H1 (cell line): ENCODE results near the gene CASK. TPM values are rescaled to one million over a fixed set of nuclear protein-coding genes. Genes with fewer than 3 reads are reported as not detected.

Source experiments
- BACH1 ChIP-seq: IDR thresholded peaks from 2 replicates; pipeline ENCODE4 v1.6.1; 2012; ENCODE audit warnings: low read length, improper control_type of control experiment
- BRCA1 ChIP-seq: IDR thresholded peaks from 2 replicates; pipeline ENCODE4 v1.6.1; 2012; ENCODE audit warnings: low read depth, low read length, improper control_type of control experiment
- JUND ChIP-seq: IDR thresholded peaks from 2 replicates; pipeline ENCODE4 v1.6.1; 2011; ENCODE audit warnings: mild to moderate bottlenecking, improper control_type of control experiment, low read length
- PHF8 ChIP-seq: fragments of 200-600 bp; sonication (generic); conservative IDR thresholded peaks from 2 replicates; pipeline ENCODE4 v1.7.1; 2012; ENCODE audit warnings: low read depth, mild to moderate bottlenecking, inconsistent platforms, low read length, moderate library complexity
- RAD21 ChIP-seq, 2 experiments: IDR thresholded peaks in 1 of 2; conservative IDR thresholded peaks in 1 of 2; 2 replicates each; pipeline ENCODE4 v1.6.1; 2011; ENCODE audit warnings: low read depth in 2 of 2, low read length in 2 of 2, improper control_type of control experiment in 1 of 2, inconsistent platforms in 1 of 2, mild to moderate bottlenecking in 1 of 2, moderate library complexity in 1 of 2
- SIN3A ChIP-seq, 2 experiments: IDR thresholded peaks in 1 of 2; conservative IDR thresholded peaks in 1 of 2; 2 replicates each; pipeline ENCODE4 v1.6.1; 2011 to 2012; ENCODE audit warnings: low read length in 2 of 2, improper control_type of control experiment in 1 of 2, low read depth in 1 of 2, mild to moderate bottlenecking in 1 of 2
- SP2 ChIP-seq: IDR thresholded peaks from 2 replicates; pipeline ENCODE4 v1.6.1; 2012; ENCODE audit warnings: mild to moderate bottlenecking, low read length, inconsistent platforms
- SRF ChIP-seq: IDR thresholded peaks from 2 replicates; pipeline ENCODE4 v1.6.1; 2011; ENCODE audit warnings: mild to moderate bottlenecking, low read depth, low read length, moderate library complexity
- TAF1 ChIP-seq: IDR thresholded peaks from 2 replicates; pipeline ENCODE4 v1.6.1; 2011; ENCODE audit warnings: mild to moderate bottlenecking, low read depth, low read length
- TBP ChIP-seq: IDR thresholded peaks from 2 replicates; pipeline ENCODE4 v1.6.1; 2011; ENCODE audit warnings: low read depth, low read length, improper control_type of control experiment
- TCF12 ChIP-seq: IDR thresholded peaks from 2 replicates; pipeline ENCODE4 v1.6.1; 2011; ENCODE audit warnings: low read depth, mild to moderate bottlenecking, low read length
- YY1 ChIP-seq: IDR thresholded peaks from 2 replicates; pipeline ENCODE4 v1.6.1; 2011; ENCODE audit warnings: low read depth, mild to moderate bottlenecking, low read length
- polyA plus RNA-seq, 7 experiments: library from polyadenylated mRNA; depleted of rRNA in 3 of 7; stranded (reverse) in 5 of 7; unstranded in 2 of 7; fragments of >200 nt in 5 of 7; fragments of 200-250 nt in 2 of 7; gene quantifications; 1 replicate in 5 of 7; 2 replicates in 1 of 7; 4 replicates in 1 of 7; pipeline versions ENCODE4 v1.2.1 to v1.2.3, GENCODE V29; 2011 to 2013; ENCODE audit warnings: missing spikeins in 2 of 7, mixed read lengths in 2 of 7
- total RNA-seq: library from RNA; stranded (reverse); fragmentation: NEBNext Ultra II Directional; extraction: Animal tissue kit (Norgen Biotek cat#: 25700); gene quantifications from 2 replicates; pipeline ENCODE4 v1.2.1, GENCODE V29; 2021
- TF ChIP-seq, protein P1 (sequence below): fragments of 300-600 bp; sonication (generic); IDR thresholded peaks from 2 replicates; pipeline ENCODE4 v1.7.1; 2012; ENCODE audit warnings: low read length, moderate library complexity, mild to moderate bottlenecking, inconsistent platforms; ENCODE audit not compliant: insufficient replicate concordance

Gene CASK
- total and polyA plus RNA-seq, 2 of the 8 experiments (the other 6 are each of a cell fraction or from before 2014, with no cell fraction given): 21.6 to 55.1 TPM

GRCh38 chrX:41932885-41933284 is 9.5 kb upstream of the CASK start (continued):
- TF ChIP-seq, protein P1, sequence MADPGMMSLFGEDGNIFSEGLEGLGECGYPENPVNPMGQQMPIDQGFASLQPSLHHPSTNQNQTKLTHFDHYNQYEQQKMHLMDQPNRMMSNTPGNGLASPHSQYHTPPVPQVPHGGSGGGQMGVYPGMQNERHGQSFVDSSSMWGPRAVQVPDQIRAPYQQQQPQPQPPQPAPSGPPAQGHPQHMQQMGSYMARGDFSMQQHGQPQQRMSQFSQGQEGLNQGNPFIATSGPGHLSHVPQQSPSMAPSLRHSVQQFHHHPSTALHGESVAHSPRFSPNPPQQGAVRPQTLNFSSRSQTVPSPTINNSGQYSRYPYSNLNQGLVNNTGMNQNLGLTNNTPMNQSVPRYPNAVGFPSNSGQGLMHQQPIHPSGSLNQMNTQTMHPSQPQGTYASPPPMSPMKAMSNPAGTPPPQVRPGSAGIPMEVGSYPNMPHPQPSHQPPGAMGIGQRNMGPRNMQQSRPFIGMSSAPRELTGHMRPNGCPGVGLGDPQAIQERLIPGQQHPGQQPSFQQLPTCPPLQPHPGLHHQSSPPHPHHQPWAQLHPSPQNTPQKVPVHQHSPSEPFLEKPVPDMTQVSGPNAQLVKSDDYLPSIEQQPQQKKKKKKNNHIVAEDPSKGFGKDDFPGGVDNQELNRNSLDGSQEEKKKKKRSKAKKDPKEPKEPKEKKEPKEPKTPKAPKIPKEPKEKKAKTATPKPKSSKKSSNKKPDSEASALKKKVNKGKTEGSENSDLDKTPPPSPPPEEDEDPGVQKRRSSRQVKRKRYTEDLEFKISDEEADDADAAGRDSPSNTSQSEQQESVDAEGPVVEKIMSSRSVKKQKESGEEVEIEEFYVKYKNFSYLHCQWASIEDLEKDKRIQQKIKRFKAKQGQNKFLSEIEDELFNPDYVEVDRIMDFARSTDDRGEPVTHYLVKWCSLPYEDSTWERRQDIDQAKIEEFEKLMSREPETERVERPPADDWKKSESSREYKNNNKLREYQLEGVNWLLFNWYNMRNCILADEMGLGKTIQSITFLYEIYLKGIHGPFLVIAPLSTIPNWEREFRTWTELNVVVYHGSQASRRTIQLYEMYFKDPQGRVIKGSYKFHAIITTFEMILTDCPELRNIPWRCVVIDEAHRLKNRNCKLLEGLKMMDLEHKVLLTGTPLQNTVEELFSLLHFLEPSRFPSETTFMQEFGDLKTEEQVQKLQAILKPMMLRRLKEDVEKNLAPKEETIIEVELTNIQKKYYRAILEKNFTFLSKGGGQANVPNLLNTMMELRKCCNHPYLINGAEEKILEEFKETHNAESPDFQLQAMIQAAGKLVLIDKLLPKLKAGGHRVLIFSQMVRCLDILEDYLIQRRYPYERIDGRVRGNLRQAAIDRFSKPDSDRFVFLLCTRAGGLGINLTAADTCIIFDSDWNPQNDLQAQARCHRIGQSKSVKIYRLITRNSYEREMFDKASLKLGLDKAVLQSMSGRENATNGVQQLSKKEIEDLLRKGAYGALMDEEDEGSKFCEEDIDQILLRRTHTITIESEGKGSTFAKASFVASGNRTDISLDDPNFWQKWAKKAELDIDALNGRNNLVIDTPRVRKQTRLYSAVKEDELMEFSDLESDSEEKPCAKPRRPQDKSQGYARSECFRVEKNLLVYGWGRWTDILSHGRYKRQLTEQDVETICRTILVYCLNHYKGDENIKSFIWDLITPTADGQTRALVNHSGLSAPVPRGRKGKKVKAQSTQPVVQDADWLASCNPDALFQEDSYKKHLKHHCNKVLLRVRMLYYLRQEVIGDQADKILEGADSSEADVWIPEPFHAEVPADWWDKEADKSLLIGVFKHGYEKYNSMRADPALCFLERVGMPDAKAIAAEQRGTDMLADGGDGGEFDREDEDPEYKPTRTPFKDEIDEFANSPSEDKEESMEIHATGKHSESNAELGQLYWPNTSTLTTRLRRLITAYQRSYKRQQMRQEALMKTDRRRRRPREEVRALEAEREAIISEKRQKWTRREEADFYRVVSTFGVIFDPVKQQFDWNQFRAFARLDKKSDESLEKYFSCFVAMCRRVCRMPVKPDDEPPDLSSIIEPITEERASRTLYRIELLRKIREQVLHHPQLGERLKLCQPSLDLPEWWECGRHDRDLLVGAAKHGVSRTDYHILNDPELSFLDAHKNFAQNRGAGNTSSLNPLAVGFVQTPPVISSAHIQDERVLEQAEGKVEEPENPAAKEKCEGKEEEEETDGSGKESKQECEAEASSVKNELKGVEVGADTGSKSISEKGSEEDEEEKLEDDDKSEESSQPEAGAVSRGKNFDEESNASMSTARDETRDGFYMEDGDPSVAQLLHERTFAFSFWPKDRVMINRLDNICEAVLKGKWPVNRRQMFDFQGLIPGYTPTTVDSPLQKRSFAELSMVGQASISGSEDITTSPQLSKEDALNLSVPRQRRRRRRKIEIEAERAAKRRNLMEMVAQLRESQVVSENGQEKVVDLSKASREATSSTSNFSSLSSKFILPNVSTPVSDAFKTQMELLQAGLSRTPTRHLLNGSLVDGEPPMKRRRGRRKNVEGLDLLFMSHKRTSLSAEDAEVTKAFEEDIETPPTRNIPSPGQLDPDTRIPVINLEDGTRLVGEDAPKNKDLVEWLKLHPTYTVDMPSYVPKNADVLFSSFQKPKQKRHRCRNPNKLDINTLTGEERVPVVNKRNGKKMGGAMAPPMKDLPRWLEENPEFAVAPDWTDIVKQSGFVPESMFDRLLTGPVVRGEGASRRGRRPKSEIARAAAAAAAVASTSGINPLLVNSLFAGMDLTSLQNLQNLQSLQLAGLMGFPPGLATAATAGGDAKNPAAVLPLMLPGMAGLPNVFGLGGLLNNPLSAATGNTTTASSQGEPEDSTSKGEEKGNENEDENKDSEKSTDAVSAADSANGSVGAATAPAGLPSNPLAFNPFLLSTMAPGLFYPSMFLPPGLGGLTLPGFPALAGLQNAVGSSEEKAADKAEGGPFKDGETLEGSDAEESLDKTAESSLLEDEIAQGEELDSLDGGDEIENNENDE: no peak
- no peak for TF ChIP-seq RAD21 (IDR thresholded peaks at IDR 0.05 in 1 of 2, conservative IDR thresholded peaks at IDR 0.05 in 1 of 2; ENCODE audit: low read depth in 2 of 2, low read length in 2 of 2)
- no peak for TF ChIP-seq TCF12
- TF ChIP-seq TAF1: no peak
- TF ChIP-seq JUND: no peak
- no peak for TF ChIP-seq SIN3A (conservative IDR thresholded peaks at IDR 0.05 in 1 of 2, IDR thresholded peaks at IDR 0.05 in 1 of 2; ENCODE audit: low read depth in 1 of 2, low read length in 2 of 2)
- no peak for TF ChIP-seq BRCA1
- no peak for TF ChIP-seq SP2
- TF ChIP-seq TBP: no peak
- no peak for TF ChIP-seq SRF
- no peak for TF ChIP-seq BACH1
- no peak for TF ChIP-seq PHF8
- no peak for TF ChIP-seq YY1
